Heart left ventricle (tissue), 13 donors: Measurements from ENCODE around the gene OGT.

Source experiments
- POLR2A ChIP-seq, 2 donors: fragments of 450-650 bp; IDR thresholded peaks; one replicate each; pipeline ENCODE4 v1.6.1; 2017; ENCODE audit warnings: antibody characterized with exemption in 2 of 2, mild to moderate bottlenecking in 2 of 2, moderate library complexity in 2 of 2
- TF ChIP-seq, protein P1 (sequence below), 12 donors: fragments of 200-600 bp; sonication (generic) in 4 of 12; IDR thresholded peaks; one replicate each; pipeline versions ENCODE4 v1.5.0 to v1.8.0; 2018 to 2022; ENCODE audit warnings: antibody characterized with exemption in 12 of 12, mild to moderate bottlenecking in 5 of 12
- donor health status: ischemic (EF 13 %, LVEDD 7.1; RV severe dilation, severe dysfunction).
- donor health status: DM: no; HTN: yes; CAD: no.
- donor health status: DM: no; HTN: no; CAD: no.
- donor health status: ischemic (EF 25% LVEDD 6.9; RV normal size, moderate dysfunction).
- donor health status: ischemic (EF 25% LVEDD 5.7; RV mildly dilated, moderate dysfunction).
- donor health status: ischemic (EF 35%, LVEDD 5.7; RV mildly dilated, moderate dysfunction).
- donor health status: nonischemic (EF 11% LVEDD 7.7; RV severe dilation, severe dysfunction).
- donor health status: DM: yes; HTN: yes; CAD: no.
- donor health status: PGD.
- donor health status: ischemic (EF 29% LVEDD 5.4; RV normal size, mild dysfunction).
- donor health status: nonischemic (EF 23%, LVEDD 6.1; RV moderate dilation, normal function).

DNA sequence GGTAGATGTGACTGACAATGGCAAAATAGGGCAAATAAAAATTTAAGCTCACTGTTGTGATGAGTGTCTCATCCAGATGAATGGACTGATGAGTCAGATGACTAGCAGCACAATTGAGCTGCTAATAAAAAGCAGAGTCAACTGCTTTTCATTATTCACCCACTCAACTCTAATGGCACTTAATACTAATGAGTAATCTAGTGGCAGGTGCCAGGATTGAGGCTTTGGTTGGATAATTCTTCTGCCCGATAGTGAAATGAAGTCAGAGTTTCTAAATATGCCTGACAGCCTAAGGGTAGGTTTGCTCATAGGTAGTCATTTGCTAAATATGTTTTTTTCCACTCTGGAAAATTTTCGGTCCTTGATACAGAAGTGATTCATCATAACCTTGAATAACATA is 10.4 kb downstream of the OGT start:
- TF ChIP-seq, protein P1, sequence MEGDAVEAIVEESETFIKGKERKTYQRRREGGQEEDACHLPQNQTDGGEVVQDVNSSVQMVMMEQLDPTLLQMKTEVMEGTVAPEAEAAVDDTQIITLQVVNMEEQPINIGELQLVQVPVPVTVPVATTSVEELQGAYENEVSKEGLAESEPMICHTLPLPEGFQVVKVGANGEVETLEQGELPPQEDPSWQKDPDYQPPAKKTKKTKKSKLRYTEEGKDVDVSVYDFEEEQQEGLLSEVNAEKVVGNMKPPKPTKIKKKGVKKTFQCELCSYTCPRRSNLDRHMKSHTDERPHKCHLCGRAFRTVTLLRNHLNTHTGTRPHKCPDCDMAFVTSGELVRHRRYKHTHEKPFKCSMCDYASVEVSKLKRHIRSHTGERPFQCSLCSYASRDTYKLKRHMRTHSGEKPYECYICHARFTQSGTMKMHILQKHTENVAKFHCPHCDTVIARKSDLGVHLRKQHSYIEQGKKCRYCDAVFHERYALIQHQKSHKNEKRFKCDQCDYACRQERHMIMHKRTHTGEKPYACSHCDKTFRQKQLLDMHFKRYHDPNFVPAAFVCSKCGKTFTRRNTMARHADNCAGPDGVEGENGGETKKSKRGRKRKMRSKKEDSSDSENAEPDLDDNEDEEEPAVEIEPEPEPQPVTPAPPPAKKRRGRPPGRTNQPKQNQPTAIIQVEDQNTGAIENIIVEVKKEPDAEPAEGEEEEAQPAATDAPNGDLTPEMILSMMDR (IDR thresholded peaks at IDR 0.05): no peak
- TF ChIP-seq POLR2A (IDR thresholded peaks at IDR 0.05): no peak
